HepG2 (cell line): ENCODE measurements around the gene GJB6. TPM values are rescaled to one million over a fixed set of nuclear protein-coding genes. Genes with fewer than 3 reads are reported as not detected.

Experiments
- ATAC-seq: fragments of 200-7000 bp; cut with Tn5 transposase; 3 replicates; pipeline ENCODE4 v1.9.1; 2020; ENCODE audit warnings: mild to moderate bottlenecking, moderate library complexity
- BruUV-seq: library from RNA; stranded (reverse); fragments of 400-500 nt; replicated peaks from 2 replicates; lab custom pipeline; 2021; lab: Mats Ljungman, UMichigan
- CTCF ChIA-PET: fragments of 300-600 bp; formaldehyde crosslinking; extraction: SDS; loops from one replicate; lab custom pipeline; 2021; ENCODE audit warnings: low total read pairs, inconsistent platforms, low intra/inter-chr PET ratio; lab: Yijun Ruan, JAX
- POLR2A ChIA-PET: fragments of 350-600 bp; sonication (Branson Sonifier 250); formaldehyde crosslinking; loops from one replicate; lab custom pipeline; 2020; ENCODE audit warnings: antibody characterized with exemption, inconsistent platforms; lab: Yijun Ruan, JAX
- DNase-seq: peaks from one replicate; pipeline ENCODE4 v3.0.0-alpha.2; 2015; ENCODE audit warnings: low spot score
- FAIRE-seq: peaks from 3 replicates; lab custom pipeline; 2011; peaks lifted over from hg19 to GRCh38; lab: Jason Lieb, UNC
- H2AFZ ChIP-seq: one replicate; pipeline ENCODE4 v1.6.1; 2011; ENCODE audit warnings: low read length, inconsistent platforms
- H3K27ac ChIP-seq: fragments of 300-600 bp; 3 replicates; pipeline ENCODE4 v1.8.0; 2011; ENCODE audit warnings: mixed run types, mild to moderate bottlenecking, mixed read lengths, low read length, inconsistent platforms; ENCODE audit not compliant: insufficient read depth; ENCODE audit errors: extremely low read length
- H3K27me3 ChIP-seq, 2 experiments: fragments of 200-600 bp in 1 of 2; 2 replicates in 1 of 2; 3 replicates in 1 of 2; pipeline versions ENCODE4 v1.6.0 to v1.8.0; 2011; ENCODE audit warnings: low read length in 2 of 2, mild to moderate bottlenecking in 2 of 2, moderate library complexity in 2 of 2, inconsistent platforms in 1 of 2; ENCODE audit not compliant: insufficient read depth in 2 of 2, control insufficient read depth in 1 of 2
- H3K36me3 ChIP-seq, 2 experiments: fragments of 200-600 bp in 1 of 2; replicated peaks in 1 of 2; 2 replicates in 1 of 2; 3 replicates in 1 of 2; pipeline versions ENCODE4 v1.5.1 to v1.8.0; 2011; ENCODE audit warnings: low read length in 2 of 2, inconsistent platforms in 1 of 2; ENCODE audit not compliant: insufficient read depth in 2 of 2, control insufficient read depth in 1 of 2
- H3K4me1 ChIP-seq: 2 replicates; pipeline ENCODE4 v1.5.1; 2012; ENCODE audit warnings: low read length, inconsistent platforms; ENCODE audit not compliant: insufficient read depth
- H3K4me2 ChIP-seq: 2 replicates; pipeline ENCODE4 v1.6.0; 2011; ENCODE audit warnings: low read depth, low read length, inconsistent platforms
- H3K4me3 ChIP-seq, 3 experiments: fragments of 200-600 bp in 1 of 3; sonication (generic), shearing (Covaris generic) in 1 of 3; replicated peaks in 1 of 3; 2 replicates each; pipeline ENCODE4 v1.5.1; 2011 to 2016; ENCODE audit warnings: low read length in 3 of 3, inconsistent platforms in 2 of 3, low read depth in 2 of 3, mild to moderate bottlenecking in 2 of 3, control low read depth in 1 of 3, mixed read lengths in 1 of 3; ENCODE audit not compliant: insufficient read depth in 1 of 3
- H3K79me2 ChIP-seq: one replicate; pipeline ENCODE4 v1.6.1; 2011; ENCODE audit warnings: low read length, inconsistent platforms; ENCODE audit not compliant: insufficient read depth
- H3K9ac ChIP-seq: 2 replicates; pipeline ENCODE4 v1.6.0; 2011; ENCODE audit warnings: mild to moderate bottlenecking, low read depth, low read length, inconsistent platforms; ENCODE audit not compliant: insufficient read depth
- H3K9me3 ChIP-seq: 2 replicates; pipeline ENCODE4 v1.5.1; 2012; ENCODE audit warnings: mild to moderate bottlenecking, low read length
- H4K20me1 ChIP-seq: 2 replicates; pipeline ENCODE4 v1.6.0; 2011; ENCODE audit warnings: inconsistent platforms, mild to moderate bottlenecking, low read length, moderate library complexity; ENCODE audit not compliant: insufficient read depth
- BHLHE40 ChIP-seq: IDR thresholded peaks from 2 replicates; pipeline ENCODE4 v1.6.1; 2011; ENCODE audit warnings: low read length, improper control_type of control experiment
- BRD4 ChIP-seq: sonication (generic); formaldehyde crosslinking; IDR thresholded peaks from 2 replicates; pipeline ENCODE4 v1.4.0; 2020; ENCODE audit warnings: missing genetic modification reagents
- ESRRA ChIP-seq: sonication (generic); formaldehyde crosslinking; IDR thresholded peaks from 2 replicates; pipeline ENCODE4 v1.5.1; 2020; ENCODE audit warnings: mild to moderate bottlenecking, low read depth, missing genetic modification reagents
- FOSL2 ChIP-seq: sonication (generic); formaldehyde crosslinking; IDR thresholded peaks from 2 replicates; pipeline ENCODE4 v1.4.0; 2020; ENCODE audit warnings: missing genetic modification reagents
- GTF2F1 ChIP-seq: fragments of 150-350 bp; IDR thresholded peaks from 2 replicates; pipeline ENCODE4 v1.6.1; 2014; ENCODE audit warnings: low read length
- KDM4B ChIP-seq: sonication (generic); formaldehyde crosslinking; IDR thresholded peaks from 2 replicates; pipeline ENCODE4 v1.4.0; 2020; ENCODE audit warnings: missing genetic modification reagents
- KDM6A ChIP-seq: IDR thresholded peaks from 2 replicates; pipeline ENCODE4 v1.6.1; 2016; ENCODE audit warnings: low read depth
- MAFK ChIP-seq, 2 experiments: IDR thresholded peaks in 1 of 2; conservative IDR thresholded peaks in 1 of 2; 2 replicates each; pipeline ENCODE4 v1.6.1; 2011; ENCODE audit warnings: improper control_type of control experiment in 2 of 2, low read length in 2 of 2
- MED1 ChIP-seq: sonication (generic); formaldehyde crosslinking; IDR thresholded peaks from 2 replicates; pipeline ENCODE4 v1.4.0; 2020; ENCODE audit warnings: missing genetic modification reagents
- MYC ChIP-seq: sonication (generic); formaldehyde crosslinking; IDR thresholded peaks from 2 replicates; pipeline ENCODE4 v1.9.0; 2021; ENCODE audit warnings: missing genetic modification reagents, borderline replicate concordance
- POLR2AphosphoS5 ChIP-seq: IDR thresholded peaks from 2 replicates; pipeline ENCODE4 v1.6.1; 2012; ENCODE audit warnings: low read depth, low read length
- ZNF253 ChIP-seq: sonication (generic); formaldehyde crosslinking; IDR thresholded peaks from 2 replicates; pipeline ENCODE4 v1.8.0; 2022; ENCODE audit warnings: mild to moderate bottlenecking, missing genetic modification reagents, borderline replicate concordance
- ZNF317 ChIP-seq: sonication (generic); formaldehyde crosslinking; IDR thresholded peaks from 2 replicates; pipeline ENCODE4 v1.5.0; 2020; ENCODE audit warnings: mild to moderate bottlenecking, missing genetic modification reagents
- ZNF431 ChIP-seq: sonication (generic); formaldehyde crosslinking; IDR thresholded peaks from 2 replicates; pipeline ENCODE4 v1.9.0; 2022; ENCODE audit warnings: missing genetic modification reagents, low read depth, mild to moderate bottlenecking, borderline replicate concordance
- ZNF746 ChIP-seq: sonication (generic); formaldehyde crosslinking; IDR thresholded peaks from 2 replicates; pipeline ENCODE4 v1.8.0; 2022; ENCODE audit warnings: mild to moderate bottlenecking, missing genetic modification reagents
- ZNF878 ChIP-seq: sonication (generic); formaldehyde crosslinking; IDR thresholded peaks from 2 replicates; pipeline ENCODE4 v1.8.1; 2023; ENCODE audit warnings: mild to moderate bottlenecking, missing genetic modification reagents, moderate library complexity
- WGBS: methylation state at CpG from one replicate; pipeline ENCODE4 v1.1.6; 2017; ENCODE audit warnings: low lambda C conversion rate; 5-methylcytosine and 5-hydroxymethylcytosine counted together
- in situ Hi-C: cut with HindIII; loops from 2 replicates; pipeline ENCODE4 v1.10.0; 2017; ENCODE audit warnings: low pct_unique_long_range_greater_than_20kb; ENCODE audit not compliant: extremely low pct_ligation_motif_present
- intact Hi-C: fragments of 100-400 bp; cut with micrococcal nuclease; formaldehyde crosslinking; loops from one replicate; pipeline ENCODE4 v1.10.0; 2022; ENCODE audit not compliant: unreplicated experiment
- polyA plus RNA-seq, 8 experiments: library from polyadenylated mRNA; depleted of rRNA in 3 of 8; stranded (reverse) in 7 of 8; unstranded in 1 of 8; fragments of >200 nt; fragmentation: Illumina TruSeq in 4 of 8; extraction: Trizol in 4 of 8; gene quantifications; 2 replicates each; pipeline versions ENCODE4 v1.2.1 to v1.2.3, GENCODE V29; 2011 to 2016; ENCODE audit warnings: low read depth in 4 of 8, missing spikeins in 1 of 8, mixed read lengths in 1 of 8; ENCODE audit not compliant: insufficient read depth in 1 of 8
- total RNA-seq, 5 experiments: library from RNA; depleted of rRNA; stranded (reverse); fragments of >200 nt; fragmentation: Illumina TruSeq; extraction: Trizol; gene quantifications; 2 replicates each; pipeline ENCODE4 v1.2.3, GENCODE V29; 2016; ENCODE audit warnings: low read depth in 1 of 5
- TF ChIP-seq, protein P1 (sequence below): IDR thresholded peaks from 2 replicates; pipeline ENCODE4 v1.6.1; 2016; ENCODE audit warnings: missing compliant biosample characterization, missing genetic modification reagents, borderline replicate concordance
- TF ChIP-seq, protein P2 (sequence below): sonication (generic); formaldehyde crosslinking; IDR thresholded peaks from 2 replicates; pipeline ENCODE4 v1.5.1; 2020; ENCODE audit warnings: mild to moderate bottlenecking, missing genetic modification reagents, moderate library complexity
- TF ChIP-seq, protein P3 (sequence below): IDR thresholded peaks from 2 replicates; pipeline ENCODE4 v1.6.1; 2012; ENCODE audit warnings: inconsistent platforms

The GJB6 gene
- total and polyA plus RNA-seq, 2 of the 13 experiments (the other 11 are each of a cell fraction or from before 2014, with no cell fraction given): not detected

DNA sequence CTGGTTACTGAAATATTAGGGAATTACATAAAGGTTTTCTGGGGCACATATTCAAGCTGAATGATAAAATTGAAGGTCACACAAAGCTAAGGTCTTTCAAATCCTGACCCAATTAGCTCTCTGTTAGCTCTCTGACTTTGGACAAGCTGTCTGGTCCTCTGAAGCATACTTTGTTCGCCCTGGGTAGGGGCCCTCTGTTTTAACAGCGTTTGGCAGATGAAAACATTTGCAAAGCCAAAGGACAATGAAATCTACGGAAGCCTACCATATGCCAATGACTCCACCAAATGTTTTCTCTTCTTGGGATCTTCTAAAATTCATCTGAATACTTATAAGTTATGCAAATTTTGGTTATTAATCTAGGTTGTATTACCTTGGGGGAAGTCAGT lies 56.7 kb downstream of the GJB6 start (continued):
- TF ChIP-seq ZNF253 (no peak), ZNF746 (CRISPR knock-in tag) (no peak), POLR2AphosphoS5 (no peak), ESRRA (CRISPR knock-in tag) (no peak), ZNF878 (CRISPR knock-in tag) (no peak)
- TF ChIP-seq, all 625 proteins: peak for 0

DNA sequence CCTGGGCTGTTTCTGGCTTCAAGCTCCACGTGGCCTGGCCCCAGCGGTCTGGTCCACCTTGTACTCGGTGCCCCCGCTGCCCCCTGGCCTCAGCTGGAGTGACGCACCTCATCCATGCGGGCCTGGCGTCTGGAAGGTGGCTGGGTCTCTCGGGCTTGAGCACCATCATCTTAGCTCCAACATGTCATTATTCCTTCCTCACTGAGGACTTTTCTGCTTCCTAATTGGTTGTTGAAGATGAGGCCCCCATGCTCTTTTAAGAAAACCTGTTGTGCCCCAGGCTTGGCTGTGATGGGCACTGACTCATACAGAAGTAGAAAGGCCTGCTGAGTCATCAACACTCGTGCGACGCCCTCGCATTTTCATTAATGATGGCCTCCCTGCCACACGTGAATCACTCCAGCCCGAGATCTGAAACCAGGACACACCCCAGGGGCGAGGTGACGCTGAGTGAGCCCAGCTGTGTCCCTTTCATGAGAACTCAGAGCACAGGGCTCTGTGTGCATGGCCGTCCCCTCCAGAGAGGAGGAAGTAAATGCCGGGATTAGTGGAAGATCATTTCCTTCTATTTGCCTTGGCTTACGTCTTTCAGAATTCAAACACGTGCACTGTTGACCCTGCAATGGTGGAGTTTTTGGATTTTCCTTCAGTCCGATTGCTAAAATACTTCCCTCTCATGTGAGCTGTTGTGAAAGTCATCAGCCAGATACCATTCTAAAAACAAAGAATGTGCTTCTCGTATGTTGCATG lies 57.3 kb downstream of the GJB6 start:
- POLR2A ChIA-PET: no interaction called here
- H2AFZ ChIP-seq: no peak overlapping the region
- H3K4me2 ChIP-seq: peak overlapping the region; percentile 76
- intact Hi-C loops (no loop called here), in situ Hi-C loops (no loop called here)
- ATAC-seq (peak; percentile 77), FAIRE-seq (no peak), DNase-seq (peak; percentile 26)
- no peak overlapping the region for H3K27ac ChIP-seq
- no peaks in the 10 kb centered on the region for H3K79me2 ChIP-seq
- no peaks in the 10 kb centered on the region for H4K20me1 ChIP-seq
- CTCF ChIA-PET: no interaction called here
- no TSS peak for BruUV-seq
- no peaks in the 10 kb centered on the region for H3K9me3 ChIP-seq
- H3K4me1 ChIP-seq: peaks cover 17% of the 10 kb centered on the region
- H3K4me3 ChIP-seq: peak overlapping the region; percentile 3 to 38 (median 12); a peak in 3 of 6 replicates
- peaks cover 0 to 35% of the 10 kb centered on the region in 2 experiments; a peak in 4 of 5 replicates for H3K27me3 ChIP-seq
- no peaks in the 10 kb centered on the region for H3K36me3 ChIP-seq
- H3K9ac ChIP-seq: no peak overlapping the region
- WGBS: 11% methylated on average over 12 of the region's 22 CpGs
- TF ChIP-seq, protein P1, sequence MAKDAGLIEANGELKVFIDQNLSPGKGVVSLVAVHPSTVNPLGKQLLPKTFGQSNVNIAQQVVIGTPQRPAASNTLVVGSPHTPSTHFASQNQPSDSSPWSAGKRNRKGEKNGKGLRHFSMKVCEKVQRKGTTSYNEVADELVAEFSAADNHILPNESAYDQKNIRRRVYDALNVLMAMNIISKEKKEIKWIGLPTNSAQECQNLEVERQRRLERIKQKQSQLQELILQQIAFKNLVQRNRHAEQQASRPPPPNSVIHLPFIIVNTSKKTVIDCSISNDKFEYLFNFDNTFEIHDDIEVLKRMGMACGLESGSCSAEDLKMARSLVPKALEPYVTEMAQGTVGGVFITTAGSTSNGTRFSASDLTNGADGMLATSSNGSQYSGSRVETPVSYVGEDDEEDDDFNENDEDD (CRISPR knock-in tag): no peak
- TF ChIP-seq BRD4 (CRISPR knock-in tag): no peak
- no peak for TF ChIP-seq MED1 (CRISPR knock-in tag)
- 0 out of 2 replicates have a peak, but pooled peaks have one; percentile 22 for TF ChIP-seq MYC (CRISPR knock-in tag)
- TF ChIP-seq GTF2F1: no peak
- no peak for TF ChIP-seq ZNF317 (CRISPR knock-in tag)
- TF ChIP-seq, protein P2, sequence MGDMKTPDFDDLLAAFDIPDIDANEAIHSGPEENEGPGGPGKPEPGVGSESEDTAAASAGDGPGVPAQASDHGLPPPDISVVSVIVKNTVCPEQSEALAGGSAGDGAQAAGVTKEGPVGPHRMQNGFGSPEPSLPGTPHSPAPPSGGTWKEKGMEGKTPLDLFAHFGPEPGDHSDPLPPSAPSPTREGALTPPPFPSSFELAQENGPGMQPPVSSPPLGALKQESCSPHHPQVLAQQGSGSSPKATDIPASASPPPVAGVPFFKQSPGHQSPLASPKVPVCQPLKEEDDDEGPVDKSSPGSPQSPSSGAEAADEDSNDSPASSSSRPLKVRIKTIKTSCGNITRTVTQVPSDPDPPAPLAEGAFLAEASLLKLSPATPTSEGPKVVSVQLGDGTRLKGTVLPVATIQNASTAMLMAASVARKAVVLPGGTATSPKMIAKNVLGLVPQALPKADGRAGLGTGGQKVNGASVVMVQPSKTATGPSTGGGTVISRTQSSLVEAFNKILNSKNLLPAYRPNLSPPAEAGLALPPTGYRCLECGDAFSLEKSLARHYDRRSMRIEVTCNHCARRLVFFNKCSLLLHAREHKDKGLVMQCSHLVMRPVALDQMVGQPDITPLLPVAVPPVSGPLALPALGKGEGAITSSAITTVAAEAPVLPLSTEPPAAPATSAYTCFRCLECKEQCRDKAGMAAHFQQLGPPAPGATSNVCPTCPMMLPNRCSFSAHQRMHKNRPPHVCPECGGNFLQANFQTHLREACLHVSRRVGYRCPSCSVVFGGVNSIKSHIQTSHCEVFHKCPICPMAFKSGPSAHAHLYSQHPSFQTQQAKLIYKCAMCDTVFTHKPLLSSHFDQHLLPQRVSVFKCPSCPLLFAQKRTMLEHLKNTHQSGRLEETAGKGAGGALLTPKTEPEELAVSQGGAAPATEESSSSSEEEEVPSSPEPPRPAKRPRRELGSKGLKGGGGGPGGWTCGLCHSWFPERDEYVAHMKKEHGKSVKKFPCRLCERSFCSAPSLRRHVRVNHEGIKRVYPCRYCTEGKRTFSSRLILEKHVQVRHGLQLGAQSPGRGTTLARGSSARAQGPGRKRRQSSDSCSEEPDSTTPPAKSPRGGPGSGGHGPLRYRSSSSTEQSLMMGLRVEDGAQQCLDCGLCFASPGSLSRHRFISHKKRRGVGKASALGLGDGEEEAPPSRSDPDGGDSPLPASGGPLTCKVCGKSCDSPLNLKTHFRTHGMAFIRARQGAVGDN (CRISPR knock-in tag): peak; percentile 35; the same call in 1 of the 2 replicates
- no peak for TF ChIP-seq ZNF431 (CRISPR knock-in tag)
- peak; percentile 84 for TF ChIP-seq FOSL2 (CRISPR knock-in tag)
- TF ChIP-seq KDM4B (CRISPR knock-in tag): no peak
- TF ChIP-seq BHLHE40: peak; percentile 71
- no peak for TF ChIP-seq KDM6A
- TF ChIP-seq, protein P3, sequence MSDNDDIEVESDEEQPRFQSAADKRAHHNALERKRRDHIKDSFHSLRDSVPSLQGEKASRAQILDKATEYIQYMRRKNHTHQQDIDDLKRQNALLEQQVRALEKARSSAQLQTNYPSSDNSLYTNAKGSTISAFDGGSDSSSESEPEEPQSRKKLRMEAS: 0 out of 2 replicates have a peak, but pooled peaks have one; percentile 21
- peak; percentile 65 to 71 for TF ChIP-seq MAFK (conservative IDR thresholded peaks at IDR 0.05 in 1 of 2, IDR thresholded peaks at IDR 0.05 in 1 of 2; ENCODE audit: low read length in 2 of 2)
